ENCODE measurements around the gene LIPA. TPM values are rescaled to one million over a fixed set of nuclear protein-coding genes. Genes with fewer than 3 reads are reported as not detected.
"Not testable (repeated sequence)": the region's sequence is repeated elsewhere in the genome, so short reads cannot be mapped to it uniquely, and the experiment has no call there.

The LIPA gene
- total and polyA plus RNA-seq, 5 donors, result 14.0 to 34.7 (median 25.6) TPM

DNA sequence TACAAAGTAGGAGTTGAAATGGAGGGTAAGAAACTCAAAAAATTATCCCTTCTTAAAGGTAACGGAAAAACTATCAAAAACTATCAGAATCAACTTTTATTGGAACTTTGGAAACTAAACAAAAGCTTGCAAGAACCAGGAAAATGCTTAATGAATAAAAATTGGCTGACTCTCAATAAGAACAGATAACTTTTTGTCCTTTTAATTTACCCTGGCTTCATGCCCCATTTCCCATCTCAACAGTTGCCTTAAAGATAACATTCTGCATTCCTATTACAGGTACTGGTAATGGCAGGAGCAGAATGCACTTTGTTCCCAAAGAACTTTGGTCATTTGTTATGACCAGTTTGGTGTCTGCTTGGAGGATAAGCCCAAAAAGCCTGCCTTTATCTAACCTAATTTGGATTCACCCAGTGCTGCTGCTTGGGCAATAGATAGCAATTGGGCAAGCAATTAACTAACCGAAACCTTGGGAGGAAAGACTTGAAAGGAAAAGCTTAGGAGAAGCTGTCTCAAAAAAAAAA lies 62.3 kb downstream of the LIPA start:
- WGBS, result 72% methylated on average over 2 of the region's 2 CpGs
- Histone ChIP-seq H3K4me1 (ENCODE audit: control insufficient read depth, insufficient read depth, low read length) (peaks cover 3% of the 10 kb centered on the region), H3K4me3 (ENCODE audit: low read length) (no peak overlapping the region), H3K27me3 (ENCODE audit: control insufficient read depth, insufficient read depth) (no peaks in the 10 kb centered on the region), H3K27ac (ENCODE audit: low read length) (no peak overlapping the region), H3K9me3 (ENCODE audit: control insufficient read depth, low read length) (no peaks in the 10 kb centered on the region)
- peak in 1 of 2 donors; percentile 26 for ATAC-seq
- no peak for DNase-seq
- intact Hi-C loops (cut with DNase I), result no loop called here

DNA sequence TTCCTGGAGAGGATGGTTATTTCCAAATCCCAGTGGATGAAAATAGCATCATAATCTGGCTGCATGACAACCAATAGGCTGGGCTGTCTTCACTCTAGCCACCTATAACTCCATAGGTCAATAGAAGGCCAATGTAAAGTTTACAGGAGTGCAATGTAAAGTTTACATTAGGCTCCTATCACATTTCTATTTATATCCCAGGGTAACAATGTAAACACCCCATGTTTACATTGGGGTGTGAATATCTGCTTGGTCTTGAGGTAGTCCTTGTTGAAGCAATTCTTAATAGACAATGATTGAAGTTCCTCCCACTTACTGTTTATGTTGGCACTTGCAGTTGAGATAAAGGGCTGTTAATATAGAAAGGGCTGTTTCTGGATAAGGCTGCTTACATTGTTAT lies 65.9 kb downstream of the LIPA start:
- no peaks in the 10 kb centered on the region for H3K27me3 ChIP-seq (ENCODE audit: control insufficient read depth, insufficient read depth)
- no peak for ATAC-seq
- intact Hi-C loops (cut with DNase I), result no loop called here
- peaks cover 3% of the 10 kb centered on the region for H3K4me1 ChIP-seq (ENCODE audit: control insufficient read depth, insufficient read depth, low read length)
- H3K27ac ChIP-seq (ENCODE audit: low read length), result no peak overlapping the region
- no peaks in the 10 kb centered on the region for H3K9me3 ChIP-seq (ENCODE audit: control insufficient read depth, low read length)
- DNase-seq, result no peak
- H3K4me3 ChIP-seq (ENCODE audit: low read length), result no peak overlapping the region

GRCh38 chr10:89184638-89185037 lies 66.9 kb downstream of the LIPA start:
- Histone ChIP-seq H3K4me1 (ENCODE audit: control insufficient read depth, insufficient read depth, low read length) (peaks cover 3% of the 10 kb centered on the region), H3K27me3 (ENCODE audit: control insufficient read depth, insufficient read depth) (no peaks in the 10 kb centered on the region), H3K27ac (ENCODE audit: low read length) (no peak overlapping the region), H3K4me3 (ENCODE audit: low read length) (no peak overlapping the region), H3K9me3 (ENCODE audit: control insufficient read depth, low read length) (no peaks in the 10 kb centered on the region)
- intact Hi-C loops (cut with DNase I), result no loop called here
- no peak for DNase-seq
- 69% methylated on average over 3 of the region's 3 CpGs for WGBS
- ATAC-seq, result no peak

DNA sequence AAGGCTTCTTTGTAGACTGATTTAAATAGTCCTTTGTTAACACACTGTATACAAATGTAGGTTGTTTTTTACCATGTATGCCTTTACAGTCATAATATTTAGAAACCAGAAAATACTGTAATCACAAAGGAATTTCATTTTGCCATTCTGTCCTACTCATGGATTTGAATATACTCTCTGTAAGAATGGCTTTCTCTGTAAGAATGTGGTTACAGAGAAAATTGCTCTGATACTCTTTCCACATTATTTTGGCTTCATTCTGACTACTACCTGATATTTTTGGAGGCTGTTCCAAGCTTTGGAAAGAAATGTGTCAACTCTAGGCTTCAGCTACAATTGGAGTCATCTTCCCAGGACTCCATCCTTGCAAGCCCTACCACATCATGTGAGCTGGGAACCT lies 68.0 kb downstream of the LIPA start:
- ATAC-seq (no peak), DNase-seq (no peak)
- intact Hi-C loops (cut with DNase I), result no loop called here
- no peak overlapping the region for H3K27ac ChIP-seq (ENCODE audit: low read length)
- no peaks in the 10 kb centered on the region for H3K27me3 ChIP-seq (ENCODE audit: control insufficient read depth, insufficient read depth)
- peaks cover 3% of the 10 kb centered on the region for H3K4me1 ChIP-seq (ENCODE audit: control insufficient read depth, insufficient read depth, low read length)
- no peaks in the 10 kb centered on the region for H3K9me3 ChIP-seq (ENCODE audit: control insufficient read depth, low read length)
- no peak overlapping the region for H3K4me3 ChIP-seq (ENCODE audit: low read length)

GRCh38 chr10:89182894-89183293 lies 68.7 kb downstream of the LIPA start:
- DNase-seq (no peak), ATAC-seq (no peak)
- Histone ChIP-seq H3K9me3 (ENCODE audit: control insufficient read depth, low read length) (no peaks in the 10 kb centered on the region), H3K27ac (ENCODE audit: low read length) (no peak overlapping the region), H3K27me3 (ENCODE audit: control insufficient read depth, insufficient read depth) (no peaks in the 10 kb centered on the region), H3K4me3 (ENCODE audit: low read length) (no peak overlapping the region), H3K4me1 (ENCODE audit: control insufficient read depth, insufficient read depth, low read length) (peaks cover 3% of the 10 kb centered on the region)
- intact Hi-C loops (cut with DNase I), result no loop called here
- WGBS, result 81% methylated on average over 2 of the region's 2 CpGs

GRCh38 chr10:89175816-89176215 lies 75.8 kb downstream of the LIPA start:
- H3K4me3 ChIP-seq (ENCODE audit: low read length), result no peak overlapping the region
- H3K27ac ChIP-seq (ENCODE audit: low read length), result no peak overlapping the region
- no peaks in the 10 kb centered on the region for H3K27me3 ChIP-seq (ENCODE audit: control insufficient read depth, insufficient read depth)
- ATAC-seq (no peak), DNase-seq (no peak)
- intact Hi-C loops (cut with DNase I), result no loop called here
- no peaks in the 10 kb centered on the region for H3K4me1 ChIP-seq (ENCODE audit: control insufficient read depth, insufficient read depth, low read length)
- H3K9me3 ChIP-seq (ENCODE audit: control insufficient read depth, low read length), result no peaks in the 10 kb centered on the region

DNA sequence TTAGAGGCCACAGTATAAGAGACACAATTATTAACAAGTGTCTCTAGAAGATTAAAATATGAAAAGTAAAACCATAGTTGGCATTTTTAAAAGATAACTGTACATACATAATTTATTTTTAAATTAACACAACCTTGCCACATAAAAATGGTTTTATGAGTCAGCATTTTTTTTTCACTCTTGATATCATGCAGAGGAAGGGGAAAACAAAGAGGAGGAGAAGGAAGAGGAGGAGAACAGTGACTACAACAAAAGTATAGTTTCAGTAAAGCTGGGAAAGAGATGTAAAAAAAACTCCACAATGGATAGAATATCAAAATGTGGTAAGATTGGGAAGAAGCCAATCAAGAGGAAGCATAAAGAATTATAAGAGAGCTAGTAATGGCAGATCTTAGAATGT lies 78.5 kb downstream of the LIPA start:
- Histone ChIP-seq H3K4me1 (ENCODE audit: control insufficient read depth, insufficient read depth, low read length) (no peaks in the 10 kb centered on the region), H3K27ac (ENCODE audit: low read length) (no peak overlapping the region), H3K4me3 (ENCODE audit: low read length) (no peak overlapping the region), H3K27me3 (ENCODE audit: control insufficient read depth, insufficient read depth) (no peaks in the 10 kb centered on the region), H3K9me3 (ENCODE audit: control insufficient read depth, low read length) (no peaks in the 10 kb centered on the region)
- ATAC-seq, result no peak
- intact Hi-C loops (cut with DNase I), result no loop called here
- DNase-seq, result no peak

DNA sequence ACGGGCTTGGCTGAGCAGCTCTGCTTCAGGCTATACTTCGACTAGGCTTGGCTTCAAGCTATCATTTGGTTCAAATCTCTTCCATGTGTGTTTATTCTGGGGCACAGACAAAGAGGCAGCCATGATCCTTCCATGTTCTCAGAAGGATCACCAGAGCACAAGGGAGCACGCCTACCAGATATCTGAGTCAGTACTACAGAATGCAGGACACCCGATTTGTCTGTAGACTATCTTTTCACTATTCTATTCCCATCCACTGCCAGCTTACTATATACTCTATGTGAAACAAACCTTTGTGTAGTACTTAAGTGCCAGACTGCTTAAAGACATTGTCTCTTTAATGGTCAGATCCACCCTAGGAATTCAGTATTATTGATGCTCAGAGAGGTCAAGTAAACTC lies 79.6 kb downstream of the LIPA start:
- DNase-seq (no peak), ATAC-seq (no peak)
- H3K9me3 ChIP-seq (ENCODE audit: control insufficient read depth, low read length), result no peaks in the 10 kb centered on the region
- H3K27me3 ChIP-seq (ENCODE audit: control insufficient read depth, insufficient read depth), result no peaks in the 10 kb centered on the region
- no peaks in the 10 kb centered on the region for H3K4me1 ChIP-seq (ENCODE audit: control insufficient read depth, insufficient read depth, low read length)
- no peak overlapping the region for H3K4me3 ChIP-seq (ENCODE audit: low read length)
- no peak overlapping the region for H3K27ac ChIP-seq (ENCODE audit: low read length)
- intact Hi-C loops (cut with DNase I), result no loop called here
- 81% methylated on average over 4 of the region's 4 CpGs for WGBS

GRCh38 chr10:89171263-89171872 lies 80.2 kb downstream of the LIPA start:
- intact Hi-C loops (cut with DNase I), result no loop called here
- Histone ChIP-seq H3K4me3 (ENCODE audit: low read length) (no peak overlapping the region), H3K4me1 (ENCODE audit: control insufficient read depth, insufficient read depth, low read length) (no peaks in the 10 kb centered on the region), H3K27ac (ENCODE audit: low read length) (no peak overlapping the region), H3K27me3 (ENCODE audit: control insufficient read depth, insufficient read depth) (no peaks in the 10 kb centered on the region), H3K9me3 (ENCODE audit: control insufficient read depth, low read length) (no peaks in the 10 kb centered on the region)
- ATAC-seq, result no peak
- DNase-seq, result no peak
- 87% methylated on average over 2 of the region's 2 CpGs for WGBS

- H3K9me3 ChIP-seq (ENCODE audit: control insufficient read depth, low read length); H3K4me3 ChIP-seq (ENCODE audit: low read length); H3K4me1 ChIP-seq (ENCODE audit: control insufficient read depth, insufficient read depth, low read length); DNase-seq; H3K27me3 ChIP-seq (ENCODE audit: control insufficient read depth, insufficient read depth); ATAC-seq; intact Hi-C loops (cut with DNase I); H3K27ac ChIP-seq (ENCODE audit: low read length): not testable (repeated sequence)
- WGBS, result 93% methylated on average over 9 of the region's 9 CpGs
Observed at GRCh38 chr10:89168354-89168900, 83.1 kb downstream of the LIPA start.

GRCh38 chr10:89167915-89168314 lies 83.7 kb downstream of the LIPA start:
- H3K4me1 ChIP-seq (ENCODE audit: control insufficient read depth, insufficient read depth, low read length), result no peaks in the 10 kb centered on the region
- intact Hi-C loops (cut with DNase I), result no loop called here
- no peak overlapping the region for H3K27ac ChIP-seq (ENCODE audit: low read length)
- no peaks in the 10 kb centered on the region for H3K9me3 ChIP-seq (ENCODE audit: control insufficient read depth, low read length)
- H3K4me3 ChIP-seq (ENCODE audit: low read length), result no peak overlapping the region
- DNase-seq, result no peak
- H3K27me3 ChIP-seq (ENCODE audit: control insufficient read depth, insufficient read depth), result no peaks in the 10 kb centered on the region
- no peak for ATAC-seq

DNA sequence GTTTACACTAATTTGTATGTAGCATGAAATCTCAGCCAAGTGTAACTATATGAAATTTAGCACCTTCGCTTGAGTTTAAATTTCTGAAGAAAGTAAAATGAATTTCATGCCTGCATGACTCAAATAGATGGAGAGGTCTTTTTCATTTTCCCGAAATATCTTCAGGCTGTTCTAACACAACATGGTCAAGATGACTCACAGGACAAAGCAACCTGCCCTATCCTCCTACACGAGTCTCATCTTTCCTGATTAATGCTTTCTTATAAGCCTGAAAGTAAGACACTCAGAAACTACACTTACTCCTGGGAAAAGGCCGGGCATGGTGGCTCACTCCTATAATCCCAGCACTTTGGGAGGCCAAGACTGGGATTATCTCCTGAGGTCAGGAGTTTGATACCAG lies 85.7 kb downstream of the LIPA start:
- DNase-seq (no peak), ATAC-seq (no peak)
- Histone ChIP-seq H3K4me1 (ENCODE audit: control insufficient read depth, insufficient read depth, low read length) (no peaks in the 10 kb centered on the region), H3K9me3 (ENCODE audit: control insufficient read depth, low read length) (no peaks in the 10 kb centered on the region), H3K27ac (ENCODE audit: low read length) (no peak overlapping the region), H3K4me3 (ENCODE audit: low read length) (no peak overlapping the region), H3K27me3 (ENCODE audit: control insufficient read depth, insufficient read depth) (no peaks in the 10 kb centered on the region)
- intact Hi-C loops (cut with DNase I), result no loop called here
- WGBS, result 94% methylated on average over 4 of the region's 4 CpGs

All from right cardiac atrium (tissue), 5 donors.